ENCODE data around the gene C2CD4B. TPM values are rescaled to one million over a fixed set of nuclear protein-coding genes. Genes with fewer than 3 reads are reported as not detected.

C2CD4B gene
- total RNA-seq, 1 donor from 2014 or later: 0.14 TPM

GRCh38 chr15:62141643-62142588, 23.2 kb downstream of the C2CD4B start:
- Mint-ChIP-seq H3K27ac (no peak overlapping the region), H3K4me3 (ENCODE audit: low read depth) (no peak overlapping the region), H3K9me3 (no peaks in the 10 kb centered on the region), H3K27me3 (ENCODE audit: low read depth) (peaks cover 13% of the 10 kb centered on the region), H3K36me3 (ENCODE audit: low read depth) (no peaks in the 10 kb centered on the region), H3K4me1 (ENCODE audit: low read depth) (peaks cover 1% of the 10 kb centered on the region)
- intact Hi-C loops (cut with micrococcal nuclease): no loop called here
- DNase-seq (ENCODE audit: low spot score): no peak

- Mint-ChIP-seq H3K4me1 (ENCODE audit: low read depth) (peaks cover 1% of the 10 kb centered on the region), H3K4me3 (ENCODE audit: low read depth) (no peak overlapping the region), H3K27me3 (ENCODE audit: low read depth) (peaks cover 13% of the 10 kb centered on the region), H3K27ac (no peak overlapping the region), H3K36me3 (ENCODE audit: low read depth) (no peaks in the 10 kb centered on the region), H3K9me3 (no peaks in the 10 kb centered on the region)
- intact Hi-C loops (cut with micrococcal nuclease): no loop called here
- no peak for DNase-seq (ENCODE audit: low spot score)
These were observed 23.9 kb downstream of the C2CD4B start for GRCh38 chr15:62141200-62141599.

GRCh38 chr15:62138124-62138523, 27.0 kb downstream of the C2CD4B start:
- Mint-ChIP-seq H3K27me3 (ENCODE audit: low read depth) (peaks cover 13% of the 10 kb centered on the region), H3K4me3 (ENCODE audit: low read depth) (no peak overlapping the region), H3K27ac (no peak overlapping the region), H3K4me1 (ENCODE audit: low read depth) (peaks cover 1% of the 10 kb centered on the region), H3K36me3 (ENCODE audit: low read depth) (no peaks in the 10 kb centered on the region), H3K9me3 (no peaks in the 10 kb centered on the region)
- no peak for DNase-seq (ENCODE audit: low spot score)
- intact Hi-C loops (cut with micrococcal nuclease): no loop called here

DNA sequence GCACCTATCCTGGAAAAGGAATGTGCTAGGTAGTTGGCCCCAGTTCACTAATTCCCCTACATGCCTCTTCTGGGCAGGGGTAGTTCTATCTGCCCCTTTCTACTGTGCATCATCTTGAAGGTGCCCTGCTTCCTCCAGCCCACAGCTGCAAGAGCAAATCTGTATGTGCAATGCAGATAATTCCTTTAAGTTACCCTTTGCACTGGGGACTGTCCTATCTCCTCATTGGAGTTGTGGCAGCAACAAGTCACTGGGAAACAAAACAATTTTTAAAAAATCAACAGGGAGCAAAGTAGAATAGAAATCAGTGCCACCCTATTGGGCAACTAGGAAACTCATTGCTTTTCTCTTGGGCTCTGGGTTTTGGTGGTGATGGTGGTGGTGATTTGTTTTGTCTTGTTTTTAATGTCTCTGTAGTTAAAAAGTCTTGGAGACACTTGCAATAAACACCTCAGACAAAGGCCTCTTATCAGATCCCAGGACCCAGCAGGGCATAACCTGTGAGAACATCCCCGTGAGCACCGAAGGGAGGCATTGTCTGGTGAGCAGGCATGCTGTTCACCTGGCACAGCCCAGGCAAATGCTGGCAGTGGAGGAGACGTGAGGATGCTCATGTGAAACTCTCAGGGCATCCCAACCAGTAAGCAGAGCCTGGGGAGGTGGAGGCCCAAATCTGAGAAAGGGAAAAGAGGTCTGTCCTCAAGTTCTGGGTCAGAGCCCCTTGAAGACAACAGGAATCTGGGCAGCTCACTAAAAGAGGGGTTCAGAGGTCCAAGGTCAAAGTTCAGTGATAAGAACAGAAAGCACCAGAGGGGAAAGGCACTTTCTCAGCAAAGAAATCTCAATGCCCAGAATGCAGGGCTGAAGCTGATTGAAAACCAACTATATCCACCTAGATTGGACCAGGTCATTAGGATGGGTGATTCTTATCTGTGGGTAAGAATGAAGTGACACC, 27.9 kb downstream of the C2CD4B start:
- DNase-seq (ENCODE audit: low spot score): no peak
- Mint-ChIP-seq H3K36me3 (ENCODE audit: low read depth) (no peaks in the 10 kb centered on the region), H3K27me3 (ENCODE audit: low read depth) (peaks cover 15% of the 10 kb centered on the region), H3K9me3 (no peaks in the 10 kb centered on the region), H3K27ac (no peak overlapping the region), H3K4me1 (ENCODE audit: low read depth) (peaks cover 1% of the 10 kb centered on the region), H3K4me3 (ENCODE audit: low read depth) (no peak overlapping the region)
- intact Hi-C loops (cut with micrococcal nuclease): no loop called here

DNA sequence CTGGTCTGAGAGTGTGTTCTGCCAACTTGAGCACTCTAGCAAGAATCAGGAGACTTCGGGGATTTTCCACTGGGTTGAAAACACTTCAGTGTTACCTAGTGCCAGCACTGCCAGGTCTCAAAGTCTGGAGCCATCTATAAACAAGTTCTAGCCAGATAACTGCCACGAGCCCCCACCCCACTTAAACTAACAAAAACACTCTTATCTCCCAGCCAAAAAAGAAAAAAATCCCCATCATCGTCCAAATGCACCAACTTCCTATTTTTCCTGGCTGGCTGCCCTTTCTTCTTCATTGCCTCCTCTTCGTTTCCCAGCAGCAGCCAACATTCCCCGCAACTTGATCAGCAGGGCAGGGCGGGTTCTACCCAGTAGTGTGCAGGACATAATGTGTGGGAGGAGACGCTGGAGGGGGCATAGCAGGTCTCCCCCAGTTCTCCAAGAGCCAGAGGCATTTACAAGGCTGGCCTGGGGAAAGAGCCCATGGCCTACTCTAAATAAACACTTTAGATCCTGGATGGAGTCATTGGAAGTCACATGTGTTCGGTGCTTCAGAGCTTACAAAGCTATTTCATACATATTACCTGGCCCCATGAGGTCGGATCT, 29.5 kb downstream of the C2CD4B start:
- DNase-seq (ENCODE audit: low spot score): no peak
- no peak overlapping the region for H3K4me3 Mint-ChIP-seq (ENCODE audit: low read depth)
- no peaks in the 10 kb centered on the region for H3K9me3 Mint-ChIP-seq
- H3K36me3 Mint-ChIP-seq (ENCODE audit: low read depth): no peaks in the 10 kb centered on the region
- no peak overlapping the region for H3K27ac Mint-ChIP-seq
- intact Hi-C loops (cut with micrococcal nuclease): no loop called here
- H3K27me3 Mint-ChIP-seq (ENCODE audit: low read depth): peaks cover 9% of the 10 kb centered on the region
- H3K4me1 Mint-ChIP-seq (ENCODE audit: low read depth): no peaks in the 10 kb centered on the region

DNA sequence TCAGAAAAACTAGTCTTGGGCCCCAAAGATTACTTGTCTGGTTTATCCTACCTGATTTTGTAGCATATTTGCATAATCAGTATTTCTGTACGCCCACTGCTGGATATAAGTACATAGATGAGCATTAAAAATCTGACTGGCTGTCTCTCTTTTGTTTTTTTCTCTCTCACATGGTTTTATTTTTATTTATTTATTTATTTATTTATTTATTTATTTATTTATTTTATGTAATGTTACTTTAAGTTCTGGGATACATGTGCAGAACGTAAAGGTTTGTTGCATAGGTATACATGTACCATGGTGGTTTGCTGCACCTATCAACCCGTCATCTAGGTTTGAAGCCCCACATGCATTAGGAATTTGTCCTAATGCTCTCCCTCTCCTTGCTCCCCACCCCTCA, 31.9 kb downstream of the C2CD4B start:
- Mint-ChIP-seq H3K27me3 (ENCODE audit: low read depth) (peaks cover 11% of the 10 kb centered on the region), H3K4me1 (ENCODE audit: low read depth) (peaks cover 9% of the 10 kb centered on the region), H3K36me3 (ENCODE audit: low read depth) (no peaks in the 10 kb centered on the region), H3K9me3 (no peaks in the 10 kb centered on the region), H3K27ac (no peak overlapping the region), H3K4me3 (ENCODE audit: low read depth) (no peak overlapping the region)
- intact Hi-C loops (cut with micrococcal nuclease): no loop called here
- DNase-seq (ENCODE audit: low spot score): no peak

DNA sequence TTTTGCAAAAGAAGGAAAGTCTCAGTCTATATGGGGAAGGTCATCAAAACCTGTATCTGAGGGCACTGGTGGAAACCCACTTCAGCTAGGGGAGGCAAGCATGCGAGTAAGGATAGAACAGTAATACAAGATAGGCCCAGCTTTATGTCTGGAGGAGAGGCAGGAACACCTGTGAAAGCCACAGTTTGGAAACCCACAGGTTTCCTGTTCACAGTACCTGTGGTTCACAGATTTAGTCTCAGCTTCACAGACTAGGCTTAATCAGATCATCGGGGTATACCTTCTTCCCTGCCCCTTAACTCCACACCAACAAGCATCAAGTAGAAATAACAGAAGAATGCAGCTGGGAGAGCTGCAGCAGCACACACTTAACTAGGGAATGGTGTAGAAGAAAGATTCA, 36.2 kb downstream of the C2CD4B start:
- H3K27me3 Mint-ChIP-seq (ENCODE audit: low read depth): peaks cover 16% of the 10 kb centered on the region
- H3K9me3 Mint-ChIP-seq: no peaks in the 10 kb centered on the region
- H3K4me1 Mint-ChIP-seq (ENCODE audit: low read depth): peaks cover 24% of the 10 kb centered on the region
- no peak overlapping the region for H3K4me3 Mint-ChIP-seq (ENCODE audit: low read depth)
- H3K27ac Mint-ChIP-seq: no peak overlapping the region
- intact Hi-C loops (cut with micrococcal nuclease): no loop called here
- DNase-seq (ENCODE audit: low spot score): no peak
- no peaks in the 10 kb centered on the region for H3K36me3 Mint-ChIP-seq (ENCODE audit: low read depth)

DNA sequence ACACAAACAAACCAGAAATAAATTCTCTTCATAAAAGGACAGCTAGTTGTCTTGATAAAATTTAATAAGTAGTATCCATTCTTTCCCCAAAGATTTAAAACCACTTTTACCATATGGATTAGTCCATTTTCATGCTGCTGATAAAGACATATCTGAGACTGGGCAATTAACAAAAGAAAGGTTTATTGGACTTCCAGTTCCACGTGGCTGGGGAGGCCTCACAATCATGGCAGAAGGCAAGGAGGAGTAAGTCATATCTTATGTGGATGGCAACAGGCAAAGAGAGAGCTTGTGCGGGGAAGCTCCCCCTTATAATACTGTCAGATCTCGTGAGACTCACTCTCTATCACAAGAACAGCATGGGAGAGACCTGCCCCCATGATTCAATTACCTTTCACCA, 38.7 kb downstream of the C2CD4B start:
- H3K36me3 Mint-ChIP-seq (ENCODE audit: low read depth): no peaks in the 10 kb centered on the region
- H3K4me3 Mint-ChIP-seq (ENCODE audit: low read depth): no peak overlapping the region
- no peaks in the 10 kb centered on the region for H3K9me3 Mint-ChIP-seq
- H3K27ac Mint-ChIP-seq: no peak overlapping the region
- no peak for DNase-seq (ENCODE audit: low spot score)
- intact Hi-C loops (cut with micrococcal nuclease): no loop called here
- H3K4me1 Mint-ChIP-seq (ENCODE audit: low read depth): peaks cover 30% of the 10 kb centered on the region
- peaks cover 14% of the 10 kb centered on the region for H3K27me3 Mint-ChIP-seq (ENCODE audit: low read depth)

- no peaks in the 10 kb centered on the region for H3K9me3 Mint-ChIP-seq
- H3K27me3 Mint-ChIP-seq (ENCODE audit: low read depth): peaks cover 14% of the 10 kb centered on the region
- intact Hi-C loops (cut with micrococcal nuclease): no loop called here
- H3K36me3 Mint-ChIP-seq (ENCODE audit: low read depth): no peaks in the 10 kb centered on the region
- H3K4me3 Mint-ChIP-seq (ENCODE audit: low read depth): no peak overlapping the region
- DNase-seq (ENCODE audit: low spot score): no peak
- peaks cover 30% of the 10 kb centered on the region for H3K4me1 Mint-ChIP-seq (ENCODE audit: low read depth)
- no peak overlapping the region for H3K27ac Mint-ChIP-seq
These were observed 39.3 kb downstream of the C2CD4B start for GRCh38 chr15:62125773-62126172.

- Mint-ChIP-seq H3K36me3 (ENCODE audit: low read depth) (no peaks in the 10 kb centered on the region), H3K4me3 (ENCODE audit: low read depth) (no peak overlapping the region), H3K27me3 (ENCODE audit: low read depth) (peaks cover 12% of the 10 kb centered on the region), H3K27ac (no peak overlapping the region), H3K9me3 (no peaks in the 10 kb centered on the region), H3K4me1 (ENCODE audit: low read depth) (peaks cover 35% of the 10 kb centered on the region)
- intact Hi-C loops (cut with micrococcal nuclease): no loop called here
- no peak for DNase-seq (ENCODE audit: low spot score)
These were observed 40.1 kb downstream of the C2CD4B start for GRCh38 chr15:62124973-62125303.

- Mint-ChIP-seq H3K27me3 (ENCODE audit: low read depth) (peaks cover 11% of the 10 kb centered on the region), H3K27ac (no peak overlapping the region), H3K9me3 (no peaks in the 10 kb centered on the region), H3K4me3 (ENCODE audit: low read depth) (no peak overlapping the region), H3K36me3 (ENCODE audit: low read depth) (no peaks in the 10 kb centered on the region), H3K4me1 (ENCODE audit: low read depth) (peaks cover 41% of the 10 kb centered on the region)
- intact Hi-C loops (cut with micrococcal nuclease): no loop called here
- DNase-seq (ENCODE audit: low spot score): no peak
These were observed 40.7 kb downstream of the C2CD4B start for GRCh38 chr15:62124176-62124972.

DNA sequence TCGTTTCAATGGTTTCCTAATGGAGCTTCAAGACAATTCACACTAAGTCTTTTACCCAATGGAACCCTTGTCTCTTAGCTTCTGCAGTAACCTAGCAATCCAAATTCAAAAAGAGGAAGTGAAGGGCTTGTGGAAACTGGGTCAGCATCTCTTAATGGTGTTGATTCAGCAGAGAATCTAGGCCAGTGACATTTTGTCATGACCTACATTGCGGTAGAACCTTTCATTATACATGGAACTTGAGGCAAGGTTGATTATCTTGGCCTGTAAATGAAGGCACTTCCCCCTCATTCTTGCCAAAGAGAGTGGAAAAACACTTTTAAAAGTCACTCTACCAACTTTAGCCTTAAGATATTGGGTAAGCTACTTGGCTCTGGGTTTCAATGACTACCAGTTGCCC, 42.8 kb downstream of the C2CD4B start:
- no peak overlapping the region for H3K27ac Mint-ChIP-seq
- DNase-seq (ENCODE audit: low spot score): no peak
- intact Hi-C loops (cut with micrococcal nuclease): no loop called here
- H3K4me3 Mint-ChIP-seq (ENCODE audit: low read depth): no peak overlapping the region
- H3K27me3 Mint-ChIP-seq (ENCODE audit: low read depth): peaks cover 1% of the 10 kb centered on the region
- H3K4me1 Mint-ChIP-seq (ENCODE audit: low read depth): peaks cover 38% of the 10 kb centered on the region
- no peaks in the 10 kb centered on the region for H3K9me3 Mint-ChIP-seq
- H3K36me3 Mint-ChIP-seq (ENCODE audit: low read depth): no peaks in the 10 kb centered on the region

Measured in activated T-helper 2 cell treated with anti-CD3 and anti-CD28 coated beads, Interferon-gamma antibody, Interleukin-2, Interleukin-4, amounts not matched to agents 10 μg/mL and 5 μg/mL and 100 μg/mL, durations not matched to agents 14 hours and 24 hours and 36 hours (primary cell).